ENCODE measurements around the gene GFM1.

DNA sequence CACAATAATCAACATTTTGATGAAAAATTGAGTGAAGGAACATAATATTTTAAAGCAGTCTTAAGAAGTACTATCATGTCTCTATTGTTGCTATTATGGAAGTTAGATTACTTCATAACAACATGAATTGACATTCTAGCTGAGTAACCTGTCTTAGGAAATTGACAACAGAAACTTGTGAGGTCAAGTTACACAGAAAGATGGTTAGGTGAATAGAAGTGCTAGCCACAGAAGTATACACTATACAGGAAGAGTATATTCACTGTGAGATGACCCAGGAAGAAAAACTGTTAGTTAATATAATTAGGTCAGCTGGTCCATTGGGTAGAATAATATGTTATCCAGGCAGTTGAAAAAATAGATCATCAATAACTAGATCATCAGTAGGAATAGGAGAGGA, 42.1 kb upstream of the GFM1 start:
- TF ChIP-seq POLR2AphosphoS5 (IDR thresholded peaks at IDR 0.05) = no peak
- TF ChIP-seq EP300 (IDR thresholded peaks at IDR 0.05) = no peak
- TF ChIP-seq, protein P1, sequence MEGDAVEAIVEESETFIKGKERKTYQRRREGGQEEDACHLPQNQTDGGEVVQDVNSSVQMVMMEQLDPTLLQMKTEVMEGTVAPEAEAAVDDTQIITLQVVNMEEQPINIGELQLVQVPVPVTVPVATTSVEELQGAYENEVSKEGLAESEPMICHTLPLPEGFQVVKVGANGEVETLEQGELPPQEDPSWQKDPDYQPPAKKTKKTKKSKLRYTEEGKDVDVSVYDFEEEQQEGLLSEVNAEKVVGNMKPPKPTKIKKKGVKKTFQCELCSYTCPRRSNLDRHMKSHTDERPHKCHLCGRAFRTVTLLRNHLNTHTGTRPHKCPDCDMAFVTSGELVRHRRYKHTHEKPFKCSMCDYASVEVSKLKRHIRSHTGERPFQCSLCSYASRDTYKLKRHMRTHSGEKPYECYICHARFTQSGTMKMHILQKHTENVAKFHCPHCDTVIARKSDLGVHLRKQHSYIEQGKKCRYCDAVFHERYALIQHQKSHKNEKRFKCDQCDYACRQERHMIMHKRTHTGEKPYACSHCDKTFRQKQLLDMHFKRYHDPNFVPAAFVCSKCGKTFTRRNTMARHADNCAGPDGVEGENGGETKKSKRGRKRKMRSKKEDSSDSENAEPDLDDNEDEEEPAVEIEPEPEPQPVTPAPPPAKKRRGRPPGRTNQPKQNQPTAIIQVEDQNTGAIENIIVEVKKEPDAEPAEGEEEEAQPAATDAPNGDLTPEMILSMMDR (IDR thresholded peaks at IDR 0.05) = no peak
